Activated CD4-positive, alpha-beta T cell treated with anti-CD3 and anti-CD28 coated beads for 4 hours (primary cell): ENCODE results near the gene CCDC148.

Source experiments
- DNase-seq, 2 donors: peaks; one replicate each; pipeline ENCODE4 v3.0.0-alpha.2; 2020

CCDC148 gene

GRCh38 chr2:158202161-158202815, 254.3 kb downstream of the CCDC148 start:
- DNase-seq = no peak

GRCh38 chr2:158199928-158200650, 256.5 kb downstream of the CCDC148 start:
- no peak for DNase-seq

- no peak for DNase-seq
These were observed 258.6 kb downstream of the CCDC148 start for GRCh38 chr2:158197940-158198339.

- no peak for DNase-seq
These were observed 262.3 kb downstream of the CCDC148 start for GRCh38 chr2:158194229-158194628.

- no peak for DNase-seq
These were observed 263.8 kb downstream of the CCDC148 start for GRCh38 chr2:158192515-158193443.

GRCh38 chr2:158191076-158191895, 265.3 kb downstream of the CCDC148 start:
- DNase-seq = peak; percentile 15

GRCh38 chr2:158189526-158189925, 267.0 kb downstream of the CCDC148 start:
- DNase-seq = no peak

- DNase-seq = no peak
These were observed 268.6 kb downstream of the CCDC148 start for GRCh38 chr2:158187908-158188307.

- DNase-seq = no peak
These were observed 271.8 kb downstream of the CCDC148 start for GRCh38 chr2:158184556-158185343.

- no peak for DNase-seq
These were observed 272.6 kb downstream of the CCDC148 start for GRCh38 chr2:158184001-158184400.

GRCh38 chr2:158182676-158183295, 273.8 kb downstream of the CCDC148 start:
- no peak for DNase-seq

- DNase-seq = no peak
These were observed 275.4 kb downstream of the CCDC148 start for GRCh38 chr2:158181171-158181570.

- DNase-seq = no peak
These were observed 276.9 kb downstream of the CCDC148 start for GRCh38 chr2:158179660-158180059.

GRCh38 chr2:158178646-158179045, 277.9 kb downstream of the CCDC148 start:
- DNase-seq = no peak

GRCh38 chr2:158174956-158175355, 281.6 kb downstream of the CCDC148 start:
- DNase-seq = no peak

GRCh38 chr2:158174495-158174894, 282.1 kb downstream of the CCDC148 start:
- DNase-seq = no peak

GRCh38 chr2:158172719-158173118, 283.8 kb downstream of the CCDC148 start:
- DNase-seq = no peak

GRCh38 chr2:158154596-158154995, 302.0 kb downstream of the CCDC148 start:
- DNase-seq = no peak

GRCh38 chr2:158153270-158154015, 303.1 kb downstream of the CCDC148 start:
- DNase-seq = no peak

GRCh38 chr2:158144914-158145625, 311.5 kb downstream of the CCDC148 start:
- no peak for DNase-seq
